AG09319 (cell line): ENCODE results near the gene PCYT1A.
"Not testable (repeated sequence)": the region's sequence is repeated elsewhere in the genome, so short reads cannot be mapped to it uniquely, and the experiment has no call there.

Experiments
- DNase-seq: peaks from one replicate; pipeline ENCODE4 v3.0.0-alpha.2; 2010; ENCODE audit warnings: low read depth; ENCODE audit errors: extremely low read depth
- CTCF ChIP-seq: IDR thresholded peaks from 2 replicates; pipeline ENCODE4 v1.5.1; 2011; ENCODE audit warnings: low read depth, mild to moderate bottlenecking, inconsistent platforms, low read length, moderate library complexity

PCYT1A gene

GRCh38 chr3:196323691-196324090 lies 36.2 kb upstream of the PCYT1A start:
- TF ChIP-seq CTCF, result peak; percentile 16
- no peak for DNase-seq

- no peak for TF ChIP-seq CTCF
- DNase-seq, result no peak
These were observed 35.5 kb upstream of the PCYT1A start for GRCh38 chr3:196323016-196323415.

- DNase-seq, result no peak
These were observed 33.6 kb upstream of the PCYT1A start for GRCh38 chr3:196321162-196321561.

GRCh38 chr3:196320137-196320536 lies 32.6 kb upstream of the PCYT1A start:
- DNase-seq, result no peak
- TF ChIP-seq CTCF, result no peak

More at GRCh38 chr3:196321162-196321561, 33.6 kb upstream of the PCYT1A start:
- no peak for TF ChIP-seq CTCF

GRCh38 chr3:196317687-196318467 lies 30.4 kb upstream of the PCYT1A start, which contains the start of gene DYNLT2B:
DYNLT2B (minus strand) TSS chr3:196318240; CDS start chr3:196318152, 88 bp downstream.
- DNase-seq, result peak; percentile 73
- no peak for TF ChIP-seq CTCF

GRCh38 chr3:196316799-196317686 lies 29.5 kb upstream of the PCYT1A start:
- DNase-seq, result not testable (repeated sequence)

GRCh38 chr3:196315821-196316220 lies 28.3 kb upstream of the PCYT1A start:
- no peak for DNase-seq
- no peak for TF ChIP-seq CTCF
